ENCODE measurements around the gene GNL3.

Gene GNL3

GRCh38 chr3:52689151-52689550 is 3.3 kb downstream of the GNL3 start:
- Histone ChIP-seq H3K36me3 (ENCODE audit: insufficient read depth, insufficient read length, low read length) (peaks cover 76% of the 10 kb centered on the region), H3K9ac (ENCODE audit: insufficient read length, low read depth) (no peak overlapping the region), H3K4me3 (ENCODE audit: insufficient read length, low read depth) (no peak overlapping the region), H3K27me3 (ENCODE audit: insufficient read depth, insufficient read length) (no peaks in the 10 kb centered on the region), H3K9me3 (ENCODE audit: insufficient read depth, low read length) (no peaks in the 10 kb centered on the region), H3K4me1 (ENCODE audit: insufficient read depth, insufficient read length) (peaks cover 2% of the 10 kb centered on the region)
- no peak for TF ChIP-seq YY1 (IDR thresholded peaks at IDR 0.05; ENCODE audit: insufficient read depth, insufficient read length)
- no peak for TF ChIP-seq ZNF274 (IDR thresholded peaks at IDR 0.05; ENCODE audit: low read depth, low read length)
- TF ChIP-seq SUZ12 (IDR thresholded peaks at IDR 0.05; ENCODE audit: extremely low read depth, insufficient read depth, insufficient read length) = no peak
- no peak for DNase-seq (ENCODE audit: low read depth, low spot score)

- Histone ChIP-seq H3K4me3 (ENCODE audit: insufficient read length, low read depth) (no peak overlapping the region), H3K9ac (ENCODE audit: insufficient read length, low read depth) (no peak overlapping the region), H3K27me3 (ENCODE audit: insufficient read depth, insufficient read length) (no peaks in the 10 kb centered on the region), H3K36me3 (ENCODE audit: insufficient read depth, insufficient read length, low read length) (peaks cover 89% of the 10 kb centered on the region), H3K4me1 (ENCODE audit: insufficient read depth, insufficient read length) (peaks cover 2% of the 10 kb centered on the region), H3K9me3 (ENCODE audit: insufficient read depth, low read length) (no peaks in the 10 kb centered on the region)
- DNase-seq (ENCODE audit: low read depth, low spot score) = no peak
- no peak for TF ChIP-seq SUZ12 (IDR thresholded peaks at IDR 0.05; ENCODE audit: extremely low read depth, insufficient read depth, insufficient read length)
- no peak for TF ChIP-seq YY1 (IDR thresholded peaks at IDR 0.05; ENCODE audit: insufficient read depth, insufficient read length)
- no peak for TF ChIP-seq ZNF274 (IDR thresholded peaks at IDR 0.05; ENCODE audit: low read depth, low read length)
Measured at GRCh38 chr3:52690560-52690959, 4.7 kb downstream of the GNL3 start.

DNA sequence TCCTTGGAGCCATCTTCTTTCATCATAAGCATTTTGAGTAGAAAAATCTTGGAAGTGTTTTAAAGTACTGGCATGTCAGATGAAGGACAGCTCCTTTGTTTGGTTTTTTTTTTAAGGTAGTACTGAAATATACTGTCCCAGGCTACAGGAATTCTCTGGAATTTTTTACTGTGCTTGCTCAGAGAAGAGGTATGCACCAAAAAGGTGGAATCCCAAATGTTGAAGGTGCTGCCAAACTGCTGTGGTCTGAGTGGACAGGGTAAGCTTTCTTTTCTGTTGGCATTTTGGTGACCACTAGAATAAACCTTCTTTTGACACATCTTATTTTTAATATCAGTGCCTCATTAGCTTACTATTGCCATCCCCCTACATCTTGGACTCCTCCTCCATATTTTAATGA is 7.2 kb downstream of the GNL3 start:
- Histone ChIP-seq H3K36me3 (ENCODE audit: insufficient read depth, insufficient read length, low read length) (peaks cover 95% of the 10 kb centered on the region), H3K4me1 (ENCODE audit: insufficient read depth, insufficient read length) (no peaks in the 10 kb centered on the region), H3K27me3 (ENCODE audit: insufficient read depth, insufficient read length) (no peaks in the 10 kb centered on the region), H3K4me3 (ENCODE audit: insufficient read length, low read depth) (no peak overlapping the region), H3K9ac (ENCODE audit: insufficient read length, low read depth) (no peak overlapping the region), H3K9me3 (ENCODE audit: insufficient read depth, low read length) (no peaks in the 10 kb centered on the region)
- TF ChIP-seq ZNF274 (IDR thresholded peaks at IDR 0.05; ENCODE audit: low read depth, low read length) (no peak), YY1 (IDR thresholded peaks at IDR 0.05; ENCODE audit: insufficient read depth, insufficient read length) (no peak), SUZ12 (IDR thresholded peaks at IDR 0.05; ENCODE audit: extremely low read depth, insufficient read depth, insufficient read length) (no peak)
- no peak for DNase-seq (ENCODE audit: low read depth, low spot score)

DNA sequence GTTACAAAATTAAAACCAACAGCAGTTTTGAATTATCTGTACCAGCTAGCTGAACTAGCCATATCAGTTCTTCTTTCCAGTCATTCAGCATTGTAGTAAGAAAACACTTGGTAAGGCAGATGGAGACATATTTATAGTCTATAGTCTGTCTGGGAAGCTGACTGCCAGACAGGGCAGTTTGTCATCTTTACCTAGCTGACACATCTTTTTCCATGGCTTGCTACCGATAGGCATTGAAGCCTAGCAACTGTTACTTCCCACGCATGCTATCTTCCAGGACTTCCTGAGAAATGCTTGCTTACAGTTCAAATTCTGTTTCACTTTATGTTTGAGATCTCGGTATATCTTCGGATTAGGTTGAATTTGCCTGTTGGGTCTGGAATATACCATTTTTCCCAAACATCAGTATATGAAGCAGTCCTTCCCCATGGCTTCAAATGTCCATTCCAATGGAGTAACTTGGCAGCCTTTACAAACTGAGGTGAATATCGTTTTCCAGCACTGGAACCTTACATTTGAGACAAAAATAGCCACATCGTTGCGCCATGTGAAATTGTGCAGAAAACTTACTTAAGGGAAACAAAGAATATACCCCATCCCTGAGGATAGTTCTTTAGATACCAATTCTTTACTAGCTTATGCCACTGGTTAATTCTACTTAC is 8.8 kb downstream of the GNL3 start:
- H3K27me3 ChIP-seq (ENCODE audit: insufficient read depth, insufficient read length) = no peaks in the 10 kb centered on the region
- no peaks in the 10 kb centered on the region for H3K4me1 ChIP-seq (ENCODE audit: insufficient read depth, insufficient read length)
- peaks cover 87% of the 10 kb centered on the region for H3K36me3 ChIP-seq (ENCODE audit: insufficient read depth, insufficient read length, low read length)
- no peak for DNase-seq (ENCODE audit: low read depth, low spot score)
- no peaks in the 10 kb centered on the region for H3K9me3 ChIP-seq (ENCODE audit: insufficient read depth, low read length)
- no peak overlapping the region for H3K4me3 ChIP-seq (ENCODE audit: insufficient read length, low read depth)
- H3K9ac ChIP-seq (ENCODE audit: insufficient read length, low read depth) = no peak overlapping the region
- TF ChIP-seq ZNF274 (IDR thresholded peaks at IDR 0.05; ENCODE audit: low read depth, low read length) (no peak), SUZ12 (IDR thresholded peaks at IDR 0.05; ENCODE audit: extremely low read depth, insufficient read depth, insufficient read length) (no peak), YY1 (IDR thresholded peaks at IDR 0.05; ENCODE audit: insufficient read depth, insufficient read length) (no peak)

DNA sequence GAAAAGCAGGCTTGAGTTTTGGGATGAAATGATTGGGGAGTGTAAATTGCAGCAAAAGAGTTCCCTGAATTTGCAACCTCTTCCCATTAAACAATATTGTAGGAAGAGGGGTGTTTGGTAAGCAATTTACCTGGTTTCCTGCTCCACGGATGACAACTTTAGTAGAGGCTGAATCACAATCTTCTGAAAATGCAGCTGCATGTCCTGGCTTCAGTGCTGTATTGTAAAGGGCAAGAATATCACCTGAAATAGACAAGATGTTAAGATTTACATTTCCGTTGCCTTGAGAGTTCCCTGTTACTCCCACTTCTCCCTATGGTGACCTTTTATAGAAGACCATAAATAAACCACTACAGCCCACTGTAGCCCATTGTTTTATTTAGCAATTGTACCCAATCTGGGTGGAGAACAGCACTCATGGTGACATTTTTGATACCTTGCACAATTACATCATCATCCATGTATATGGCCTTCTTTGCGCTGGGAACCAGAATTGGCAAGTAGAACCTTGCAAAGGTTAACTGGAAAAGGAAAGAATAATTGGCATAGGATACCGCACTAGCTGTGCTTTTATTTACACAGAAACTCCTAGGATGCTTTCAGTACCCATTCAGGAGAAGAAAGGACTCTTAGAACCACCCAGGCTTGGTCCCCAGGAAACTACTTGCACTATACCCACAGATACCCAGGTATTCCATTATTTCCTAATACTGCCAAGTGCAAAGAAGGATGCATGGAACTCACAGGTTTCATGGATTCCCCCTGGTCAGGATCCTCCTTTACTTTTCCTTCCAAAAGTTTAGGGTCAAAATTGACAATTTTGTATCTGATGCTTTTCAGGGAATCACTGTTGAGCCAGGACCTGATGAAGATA is 10.2 kb downstream of the GNL3 start:
- Histone ChIP-seq H3K4me1 (ENCODE audit: insufficient read depth, insufficient read length) (no peaks in the 10 kb centered on the region), H3K36me3 (ENCODE audit: insufficient read depth, insufficient read length, low read length) (peaks cover 81% of the 10 kb centered on the region)
- TF ChIP-seq SUZ12 (IDR thresholded peaks at IDR 0.05; ENCODE audit: extremely low read depth, insufficient read depth, insufficient read length) (no peak), YY1 (IDR thresholded peaks at IDR 0.05; ENCODE audit: insufficient read depth, insufficient read length) (no peak), ZNF274 (IDR thresholded peaks at IDR 0.05; ENCODE audit: low read depth, low read length) (no peak)

DNA sequence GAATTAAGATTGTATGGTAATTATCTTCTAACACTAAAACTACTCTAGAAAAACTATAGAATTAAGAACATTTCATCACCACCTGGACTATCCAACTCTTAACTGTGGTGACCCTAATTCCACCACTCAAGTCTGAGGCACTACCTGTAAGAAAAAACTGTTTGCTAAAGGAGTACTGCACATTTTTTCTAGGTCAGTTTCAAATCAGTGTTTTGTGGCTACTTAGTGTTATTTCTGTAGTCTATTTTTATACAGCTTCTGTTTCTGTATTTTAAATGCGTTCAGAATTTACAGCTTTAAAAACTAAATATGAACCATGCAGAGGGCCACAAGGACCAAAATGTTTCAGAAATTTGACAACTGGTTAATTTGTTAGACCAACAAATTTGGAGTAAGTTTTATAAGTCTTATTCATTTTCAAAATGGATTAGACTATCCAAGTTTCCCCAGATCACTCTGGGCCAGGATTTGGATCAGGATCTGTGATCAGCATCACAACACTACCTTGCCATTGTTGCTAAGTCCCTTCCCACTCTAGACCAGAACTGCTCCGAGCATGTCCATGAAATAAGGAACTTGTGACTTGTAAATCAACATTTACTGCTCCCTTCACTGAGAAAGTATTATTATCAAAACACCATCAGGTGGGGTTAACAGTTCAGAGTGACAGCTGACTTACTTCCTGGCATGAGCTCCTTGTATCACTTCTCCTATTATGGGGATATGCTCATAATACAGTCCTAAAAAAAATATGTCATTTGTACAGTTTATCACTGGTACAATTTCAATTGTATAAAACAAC is 11.2 kb downstream of the GNL3 start:
- no peak overlapping the region for H3K9ac ChIP-seq (ENCODE audit: insufficient read length, low read depth)
- H3K9me3 ChIP-seq (ENCODE audit: insufficient read depth, low read length) = no peaks in the 10 kb centered on the region
- no peak overlapping the region for H3K4me3 ChIP-seq (ENCODE audit: insufficient read length, low read depth)
- no peaks in the 10 kb centered on the region for H3K27me3 ChIP-seq (ENCODE audit: insufficient read depth, insufficient read length)
- peaks cover 73% of the 10 kb centered on the region for H3K36me3 ChIP-seq (ENCODE audit: insufficient read depth, insufficient read length, low read length)
- TF ChIP-seq YY1 (IDR thresholded peaks at IDR 0.05; ENCODE audit: insufficient read depth, insufficient read length) (no peak), SUZ12 (IDR thresholded peaks at IDR 0.05; ENCODE audit: extremely low read depth, insufficient read depth, insufficient read length) (no peak), ZNF274 (IDR thresholded peaks at IDR 0.05; ENCODE audit: low read depth, low read length) (no peak)
- no peaks in the 10 kb centered on the region for H3K4me1 ChIP-seq (ENCODE audit: insufficient read depth, insufficient read length)
- no peak for DNase-seq (ENCODE audit: low read depth, low spot score)

More for the DNA sequence above, 10.2 kb downstream of the GNL3 start:
- H3K9me3 ChIP-seq (ENCODE audit: insufficient read depth, low read length) = no peaks in the 10 kb centered on the region
- no peak overlapping the region for H3K9ac ChIP-seq (ENCODE audit: insufficient read length, low read depth)
- H3K27me3 ChIP-seq (ENCODE audit: insufficient read depth, insufficient read length) = no peaks in the 10 kb centered on the region
- H3K4me3 ChIP-seq (ENCODE audit: insufficient read length, low read depth) = no peak overlapping the region
- DNase-seq (ENCODE audit: low read depth, low spot score) = no peak

All from NT2/D1 (cell line).